GM18498 (cell line): ENCODE data around the gene ADD1.
A peak's percentile ranks its signal among the peaks of the same experiment; 100 is the strongest.
"Not testable (repeated sequence)": the region's sequence is repeated elsewhere in the genome, so short reads cannot be mapped to it uniquely, and the experiment has no call there.

ENCODE experiments used
- ATAC-seq: cut with Tn5 transposase; IDR thresholded peaks from one replicate; pipeline ENCODE4 v1.9.1; 2021; ENCODE audit warnings: mild to moderate bottlenecking, moderate library complexity; ENCODE audit not compliant: unreplicated experiment

Gene ADD1

DNA sequence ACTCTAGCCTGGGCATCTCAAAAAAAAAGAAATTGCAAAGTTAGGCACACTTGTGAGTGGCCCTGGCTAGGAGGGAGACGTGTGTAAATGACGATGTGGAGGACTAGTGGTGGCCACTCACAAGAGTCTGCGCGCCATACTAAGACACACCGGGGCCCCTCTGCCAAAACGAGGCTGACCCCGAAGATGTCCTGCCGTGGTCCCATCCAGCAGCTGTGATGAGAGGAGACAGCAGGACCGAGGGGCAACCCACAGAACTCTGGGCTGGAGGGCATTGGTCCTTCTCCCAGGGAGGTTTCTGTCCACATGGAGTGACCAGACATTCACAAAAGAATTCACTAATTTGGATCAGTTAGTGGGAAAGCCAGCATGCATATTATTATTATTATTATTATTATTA is 72.1 kb downstream of the ADD1 start:
- ATAC-seq = no peak

DNA sequence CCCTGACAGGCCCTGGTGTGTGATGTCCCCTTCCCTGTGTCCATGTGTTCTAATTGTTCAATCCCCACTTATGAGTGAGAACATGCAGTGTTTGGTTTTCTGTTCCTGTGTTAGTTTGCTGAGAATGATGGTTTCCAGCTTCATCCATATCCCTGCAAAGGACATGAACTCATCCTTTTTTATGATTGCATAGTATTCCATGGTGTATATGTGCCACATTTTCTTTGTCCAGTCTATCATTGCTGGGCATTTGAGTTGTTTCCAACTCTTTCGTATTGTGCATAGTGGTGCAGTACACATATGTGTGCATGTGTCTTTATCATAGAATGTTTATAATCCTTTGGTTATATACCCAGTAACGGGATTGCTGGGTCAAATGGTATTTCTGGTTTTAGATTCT is 73.1 kb downstream of the ADD1 start:
- ATAC-seq = not testable (repeated sequence)

GRCh38 chr4:2918300-2918699 is 74.7 kb downstream of the ADD1 start:
- not testable (repeated sequence) for ATAC-seq

DNA sequence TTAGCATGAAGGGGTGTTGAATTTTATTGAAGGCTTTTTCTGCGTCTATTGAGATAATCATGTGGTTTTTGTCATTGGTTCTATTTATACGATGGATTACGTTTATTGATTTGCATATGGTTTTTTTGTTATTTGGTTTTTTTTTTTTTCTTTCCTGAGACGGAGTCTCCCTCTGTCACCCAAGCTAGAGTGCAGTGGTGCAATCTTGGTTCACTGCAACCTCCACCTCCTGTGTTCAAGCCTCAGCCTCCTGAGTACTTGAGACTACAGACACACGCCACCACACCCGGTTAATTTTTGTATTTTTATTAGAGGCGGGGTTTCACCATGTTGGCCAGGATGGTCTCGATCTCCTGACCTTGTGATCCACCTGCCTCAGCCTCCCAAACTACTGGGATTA is 75.1 kb downstream of the ADD1 start:
- ATAC-seq = not testable (repeated sequence)

GRCh38 chr4:2922453-2923101 is 78.9 kb downstream of the ADD1 start:
- not testable (repeated sequence) for ATAC-seq

DNA sequence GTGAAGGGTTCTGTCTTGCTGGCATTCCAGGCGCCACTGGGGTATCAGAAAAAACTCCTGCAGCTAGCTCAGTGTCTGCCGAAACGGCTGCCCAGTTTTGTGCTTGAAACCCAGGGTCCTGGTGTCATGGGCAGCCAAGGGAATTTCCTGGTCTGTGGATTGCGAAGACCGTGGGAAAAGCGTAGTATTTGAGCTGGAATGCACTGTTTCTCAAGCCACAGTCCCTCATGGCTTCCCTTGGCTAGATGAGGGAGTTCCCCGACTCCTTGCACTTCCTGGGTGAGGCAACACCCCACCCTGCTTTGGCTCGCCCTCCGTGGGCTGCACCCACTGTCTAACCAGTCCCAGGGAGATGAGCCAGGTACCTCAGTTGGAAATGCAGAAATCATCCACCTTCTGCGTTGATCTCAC is 79.5 kb downstream of the ADD1 start:
- ATAC-seq = no peak

GRCh38 chr4:2923668-2924173 is 80.1 kb downstream of the ADD1 start:
- ATAC-seq = no peak

GRCh38 chr4:2924286-2924685 is 80.6 kb downstream of the ADD1 start:
- no peak for ATAC-seq

DNA sequence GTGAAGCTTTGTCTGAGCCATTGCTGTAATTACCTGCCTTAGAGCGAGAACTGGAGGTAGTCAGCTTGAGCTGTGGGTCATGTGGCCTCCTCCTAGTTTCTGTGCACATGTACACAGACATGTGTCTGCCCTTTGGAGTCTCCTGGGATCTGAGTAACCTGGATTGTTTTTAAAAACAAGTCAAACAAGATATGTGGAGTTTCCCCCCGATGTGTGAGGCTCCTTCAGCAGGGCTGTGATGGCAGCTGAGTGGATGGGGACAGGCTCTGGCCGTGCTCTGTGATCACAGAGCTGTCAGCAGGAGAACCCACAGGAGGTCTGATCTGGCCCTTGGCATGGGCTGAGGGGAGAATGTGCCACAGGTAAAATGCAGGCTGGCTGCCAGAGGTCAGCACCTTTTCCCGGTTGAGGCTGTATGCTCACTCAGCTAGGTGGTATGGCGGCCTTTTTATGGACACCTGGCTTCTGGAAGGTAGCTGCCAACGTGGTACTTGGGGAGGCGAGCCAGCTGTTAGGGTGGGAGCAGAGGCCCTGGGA is 81.2 kb downstream of the ADD1 start:
- no peak for ATAC-seq

DNA sequence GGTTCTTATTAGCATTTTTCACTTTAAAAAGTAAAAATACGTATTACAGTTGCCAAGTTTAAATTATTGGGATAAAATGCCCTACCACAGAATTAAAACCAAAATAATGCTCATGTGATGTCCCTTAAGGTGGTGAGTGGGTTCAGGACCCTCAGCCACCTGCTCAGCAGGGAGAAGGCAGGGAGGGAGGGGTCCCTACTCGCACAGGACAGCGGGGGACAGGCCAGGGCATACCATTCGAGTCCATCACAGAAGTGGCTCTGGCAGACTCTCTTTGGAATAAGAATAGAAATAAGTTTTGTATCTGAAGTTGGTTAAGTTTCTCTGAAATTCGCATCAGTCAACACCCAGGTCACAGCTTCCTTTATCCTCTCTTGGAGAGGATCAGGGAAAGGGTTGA is 81.9 kb downstream of the ADD1 start:
- no peak for ATAC-seq

- no peak for ATAC-seq
These were observed 82.6 kb downstream of the ADD1 start for GRCh38 chr4:2925931-2926860.

GRCh38 chr4:2927016-2927695 is 83.5 kb downstream of the ADD1 start:
- ATAC-seq = no peak

DNA sequence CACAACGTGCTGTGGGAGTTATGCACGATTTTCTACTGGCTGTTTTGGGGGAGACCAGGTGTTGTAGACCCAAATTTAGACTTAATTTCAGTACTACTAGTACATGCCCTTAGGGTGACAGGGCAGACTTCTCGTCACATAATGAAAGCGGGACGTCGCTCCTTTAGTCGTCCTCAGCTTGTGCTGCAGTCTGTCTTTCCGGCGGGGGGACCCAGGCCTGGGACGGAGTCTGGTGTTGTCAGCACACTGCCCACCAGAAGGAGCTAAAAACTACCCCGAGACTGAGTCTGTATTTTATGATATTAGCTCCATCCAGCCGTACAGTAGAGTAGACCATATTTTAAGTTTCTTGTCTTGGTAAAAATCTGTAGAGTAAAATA is 84.0 kb downstream of the ADD1 start:
- ATAC-seq = no peak

GRCh38 chr4:2928242-2929176 is 84.9 kb downstream of the ADD1 start:
- no peak for ATAC-seq

DNA sequence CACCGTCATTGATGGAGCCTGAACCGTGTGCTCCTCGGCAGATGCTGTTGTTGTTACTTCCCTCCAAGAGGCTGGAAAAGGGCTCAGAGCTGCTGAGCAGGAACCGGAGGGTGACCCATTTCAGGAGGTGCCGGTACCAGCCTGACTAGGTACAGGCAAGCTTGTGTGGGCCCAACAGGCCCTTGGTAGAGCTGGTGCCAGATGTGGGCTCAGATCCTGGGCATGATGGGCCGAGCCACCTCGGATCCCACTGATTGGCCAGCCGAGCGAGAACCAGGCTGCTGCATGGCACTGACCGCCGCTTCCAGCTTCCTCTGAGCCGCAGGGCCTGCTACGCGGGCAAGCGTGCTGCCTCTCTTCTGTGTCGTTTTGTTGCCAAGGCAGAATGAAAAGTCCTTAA is 85.8 kb downstream of the ADD1 start:
- ATAC-seq = no peak

DNA sequence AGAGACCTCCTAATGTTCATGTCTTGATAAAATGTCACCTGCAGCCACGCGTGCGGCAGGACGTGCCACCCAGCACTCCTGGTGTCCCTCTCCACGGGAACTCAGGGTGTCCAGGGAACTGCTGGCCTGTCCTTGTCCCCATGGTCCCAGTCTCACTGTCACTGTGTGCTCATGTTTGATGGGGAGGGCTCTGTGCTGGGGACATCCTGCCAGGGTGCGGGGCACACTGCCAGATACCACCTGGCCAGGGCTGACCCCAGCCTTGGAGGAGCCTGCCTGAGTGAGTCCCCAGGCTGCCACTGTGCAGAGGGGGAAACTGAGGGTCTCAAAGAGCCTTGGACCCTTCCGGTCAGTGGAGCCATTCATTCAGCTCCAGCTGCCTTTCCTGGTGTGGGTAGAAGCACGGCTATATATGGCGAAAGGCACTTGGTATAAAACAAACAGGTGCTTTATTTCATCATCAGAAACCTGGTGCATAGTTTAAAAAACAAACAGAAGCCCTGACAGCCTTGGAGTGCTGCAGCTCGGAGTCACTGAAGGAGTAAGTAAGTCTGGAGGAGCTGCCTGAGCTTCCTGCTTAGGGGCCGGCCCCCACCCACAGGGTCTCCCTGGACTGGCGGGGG is 86.6 kb downstream of the ADD1 start:
- ATAC-seq = no peak

- no peak for ATAC-seq
These were observed 87.3 kb downstream of the ADD1 start for GRCh38 chr4:2930758-2931511.

DNA sequence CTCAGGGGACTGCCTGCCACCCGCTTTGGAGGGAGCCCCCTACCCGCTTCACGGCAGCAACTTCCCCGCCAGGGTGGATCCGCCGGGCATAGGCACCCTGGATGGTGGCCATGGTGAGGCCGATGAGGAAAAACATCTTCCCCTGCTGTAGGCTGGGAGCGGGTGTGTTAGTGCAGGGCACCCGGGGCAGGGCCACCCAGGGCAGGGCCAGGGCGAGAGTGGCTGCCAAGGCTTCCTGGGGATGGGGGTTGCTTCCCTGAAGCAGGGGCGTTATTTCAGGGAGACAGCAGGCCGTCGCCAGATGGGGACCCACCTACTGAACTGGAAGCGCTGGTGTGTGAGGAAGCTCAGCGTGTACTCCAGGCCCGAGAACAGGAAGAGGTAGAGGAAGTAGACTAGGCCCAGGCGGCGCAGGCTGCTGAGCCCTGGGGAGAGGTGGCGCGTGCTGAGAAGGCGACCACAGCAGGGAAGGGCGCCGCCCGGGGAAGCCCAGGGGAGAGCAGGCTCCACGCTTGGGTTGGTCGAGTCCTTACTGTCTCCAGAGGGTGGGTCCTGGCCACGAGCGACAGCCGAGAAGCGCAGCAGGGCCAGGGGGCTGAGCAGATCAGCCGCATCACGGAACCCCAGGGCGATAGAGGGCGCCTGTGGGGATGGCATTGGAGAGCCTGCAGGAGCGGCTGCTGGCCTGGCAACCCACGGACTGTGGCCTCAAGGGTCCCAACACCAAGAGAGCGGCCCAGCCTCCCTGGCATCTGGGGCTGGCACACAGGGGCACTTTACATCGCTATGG is 88.1 kb downstream of the ADD1 start:
- peak; percentile 30 for ATAC-seq
